Upper lobe of left lung (tissue), 4 donors: ENCODE data around the gene EPS8.

ENCODE experiments used
- CTCF ChIP-seq, 6 experiments: fragments of 450-650 bp in 4 of 6; fragments of 200-600 bp in 2 of 6; sonication (generic) in 2 of 6; IDR thresholded peaks; one replicate each; pipeline ENCODE4 v1.5.1; 2016 to 2019; ENCODE audit warnings: antibody characterized with exemption in 6 of 6
- EP300 ChIP-seq, 4 donors: sonication (generic); formaldehyde crosslinking; IDR thresholded peaks; one replicate each; pipeline ENCODE4 v1.5.1; 2017; ENCODE audit warnings: antibody characterized with exemption in 4 of 4, control low read depth in 2 of 4
- POLR2A ChIP-seq, 4 donors: fragments of 450-650 bp; IDR thresholded peaks; one replicate each; pipeline ENCODE4 v1.5.1; 2016 to 2017; ENCODE audit warnings: antibody characterized with exemption in 4 of 4, mild to moderate bottlenecking in 2 of 4
- POLR2AphosphoS5 ChIP-seq, 2 donors: sonication (generic); formaldehyde crosslinking; IDR thresholded peaks; one replicate each; pipeline ENCODE4 v1.5.1; 2017; ENCODE audit warnings: antibody characterized with exemption in 2 of 2

- no peak for TF ChIP-seq POLR2AphosphoS5 (IDR thresholded peaks at IDR 0.05)
- TF ChIP-seq CTCF (IDR thresholded peaks at IDR 0.05) = no peak
- TF ChIP-seq POLR2A (IDR thresholded peaks at IDR 0.05) = no peak
- TF ChIP-seq EP300 (IDR thresholded peaks at IDR 0.05) = no peak
Observed at GRCh38 chr12:15669256-15669948, 119.8 kb downstream of the EPS8 start.
